Activated CD4-positive, alpha-beta memory T cell treated with anti-CD3 and anti-CD28 coated beads for 36 hours (primary cell): ENCODE results near the gene USP34. TPM values are rescaled to one million over a fixed set of nuclear protein-coding genes. Genes with fewer than 3 reads are reported as not detected.
A peak's percentile ranks its signal among the peaks of the same experiment; 100 is the strongest.
"Not testable (repeated sequence)": the region's sequence is repeated elsewhere in the genome, so short reads cannot be mapped to it uniquely, and the experiment has no call there.

Source experiments
- CTCF ChIA-PET: fragments of 350-600 bp; sonication (Branson Sonifier 250); formaldehyde crosslinking; loops from one replicate; lab custom pipeline; 2021; ENCODE audit warnings: antibody characterized with exemption, inconsistent platforms; lab: Charles Lee
- POLR2A ChIA-PET: fragments of 350-600 bp; sonication (Branson Sonifier 250); formaldehyde crosslinking; loops from one replicate; lab custom pipeline; 2021; ENCODE audit warnings: antibody characterized with exemption; lab: Charles Lee
- DNase-seq: peaks from one replicate; pipeline ENCODE4 v3.0.0-alpha.2; 2020
- H3K27ac Mint-ChIP-seq: one replicate; pipeline ENCODE4 v1.8.0; 2021; ENCODE audit warnings: mixed read lengths
- H3K27me3 Mint-ChIP-seq: one replicate; pipeline ENCODE4 v1.8.0; 2021; ENCODE audit warnings: mixed read lengths
- H3K36me3 Mint-ChIP-seq: one replicate; pipeline ENCODE4 v1.8.0; 2021; ENCODE audit warnings: mixed read lengths
- H3K4me1 Mint-ChIP-seq: one replicate; pipeline ENCODE4 v1.8.0; 2021; ENCODE audit warnings: low read depth, mixed read lengths
- H3K4me3 Mint-ChIP-seq: one replicate; pipeline ENCODE4 v1.8.0; 2021; ENCODE audit warnings: mild to moderate bottlenecking, mixed read lengths
- H3K9me3 Mint-ChIP-seq: one replicate; pipeline ENCODE4 v1.8.0; 2021; ENCODE audit warnings: mixed read lengths
- intact Hi-C: fragments of 100-400 bp; cut with micrococcal nuclease; formaldehyde crosslinking; loops from one replicate; pipeline ENCODE4 v1.15.1; 2023
- total RNA-seq, 2 experiments: library from RNA; stranded (reverse); gene quantifications; one replicate each; pipeline ENCODE4 v1.2.3, GENCODE V29; 2021

The USP34 gene
- total RNA-seq, 2 experiments from 2014 or later = 61.1 to 69.4 TPM

DNA sequence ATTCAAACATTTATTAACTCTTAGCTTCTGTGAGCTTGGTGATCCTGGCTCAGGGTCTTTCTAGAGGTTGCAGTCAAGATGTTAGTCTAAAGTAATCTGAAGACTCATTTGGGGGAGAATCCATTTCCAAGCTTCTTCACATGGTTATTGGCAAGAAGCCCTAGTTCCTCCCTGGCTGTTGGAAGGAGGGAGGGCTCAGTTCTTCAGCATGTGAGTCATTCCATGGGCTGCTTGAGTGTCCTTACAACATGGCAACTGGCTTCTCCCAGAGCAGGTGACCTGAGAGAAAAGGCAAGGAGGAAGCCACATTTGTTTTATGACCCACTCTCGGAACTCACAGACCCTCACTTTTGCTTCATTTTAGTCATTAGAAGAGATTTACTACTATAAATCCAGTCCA lies 319.5 kb downstream of the USP34 start:
- ChIA-PET POLR2A (interaction anchor here (0.7 kb wide), 1 partner anchor 77 kb away, joined by 8 read pairs; no protein-coding TSS in a partner anchor), CTCF (no interaction called here)
- intact Hi-C loops = no loop called here
- no peaks in the 10 kb centered on the region for H3K27me3 Mint-ChIP-seq
- peaks cover 17% of the 10 kb centered on the region for H3K36me3 Mint-ChIP-seq
- DNase-seq = no peak
- H3K9me3 Mint-ChIP-seq = no peaks in the 10 kb centered on the region
- H3K4me3 Mint-ChIP-seq = no peak overlapping the region
- no peak overlapping the region for H3K27ac Mint-ChIP-seq
- no peaks in the 10 kb centered on the region for H3K4me1 Mint-ChIP-seq

- Mint-ChIP-seq H3K9me3 (no peaks in the 10 kb centered on the region), H3K27me3 (peaks cover 1% of the 10 kb centered on the region), H3K27ac (no peak overlapping the region), H3K36me3 (peaks cover 16% of the 10 kb centered on the region), H3K4me1 (peaks cover 3% of the 10 kb centered on the region), H3K4me3 (no peak overlapping the region)
- intact Hi-C loops = no loop called here
- no peak for DNase-seq
- CTCF ChIA-PET = no interaction called here
- POLR2A ChIA-PET = no interaction called here
Measured at GRCh38 chr2:61149074-61149473, 321.8 kb downstream of the USP34 start.

GRCh38 chr2:61148091-61148490 lies 322.8 kb downstream of the USP34 start:
- H3K4me1 Mint-ChIP-seq, POLR2A ChIA-PET, CTCF ChIA-PET, H3K27ac Mint-ChIP-seq, DNase-seq, H3K4me3 Mint-ChIP-seq, H3K9me3 Mint-ChIP-seq, intact Hi-C loops, H3K27me3 Mint-ChIP-seq: not testable (repeated sequence)
- peaks cover 16% of the 10 kb centered on the region for H3K36me3 Mint-ChIP-seq

GRCh38 chr2:61145990-61146389 lies 324.9 kb downstream of the USP34 start:
- intact Hi-C loops = loop anchor here (1.0 to 2.0 kb wide), 4 partner anchors 31 to 618 kb away; partner anchors contain the start of gene PEX13
- H3K4me3 Mint-ChIP-seq = peak overlapping the region; percentile 91
- CTCF ChIA-PET = interaction anchor here (0.6 to 1.2 kb wide), 2 partner anchors 31 to 40 kb away, joined by 3 to 5 read pairs; no protein-coding TSS in a partner anchor

DNA sequence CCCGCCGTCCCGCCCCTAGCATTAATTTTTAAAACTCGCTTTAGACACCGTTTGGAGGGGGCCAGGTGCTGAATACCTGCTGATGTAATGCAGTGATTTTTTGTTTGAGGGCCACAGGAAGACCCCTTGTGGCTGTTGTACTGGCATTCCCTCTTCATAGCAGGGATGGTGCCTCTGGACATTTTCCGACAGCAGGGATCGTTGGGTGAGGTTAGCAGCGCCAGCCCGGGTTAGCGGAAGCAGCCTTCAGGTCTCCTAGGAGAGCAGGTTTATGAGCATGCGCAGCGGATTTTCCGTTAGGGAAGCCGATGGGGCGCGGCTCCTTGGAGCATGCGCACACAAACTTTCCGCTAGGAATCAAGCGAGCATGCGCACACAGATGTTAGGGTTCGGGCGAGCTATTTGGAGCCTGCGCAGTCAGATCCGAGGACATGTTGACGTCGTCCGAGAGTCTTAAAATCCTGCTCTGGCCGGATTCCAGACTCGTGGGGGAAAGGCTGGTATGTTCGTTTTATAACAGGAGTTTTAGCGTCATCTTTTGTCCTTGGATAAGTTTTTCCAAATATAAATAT lies 326.1 kb downstream of the USP34 start:
- DNase-seq = peak; percentile 96
- H3K27ac Mint-ChIP-seq = peak overlapping the region; percentile 85
- ChIA-PET POLR2A (interaction anchor here (1.0 to 2.4 kb wide), 3 partner anchors 33 to 127 kb away, joined by 3 to 16 read pairs (median 5); partner anchors contain the start of genes PEX13, PUS10 and SANBR), CTCF (interaction anchor here (0.9 to 1.2 kb wide), 3 partner anchors 21 to 34 kb away, joined by 3 to 5 read pairs (median 4); no protein-coding TSS in a partner anchor)
- intact Hi-C loops = loop anchor here (1.0 to 2.0 kb wide), 4 partner anchors 33 to 620 kb away; partner anchors contain the start of gene PEX13
- H3K27me3 Mint-ChIP-seq = peaks cover 1% of the 10 kb centered on the region
- no peaks in the 10 kb centered on the region for H3K9me3 Mint-ChIP-seq
- H3K36me3 Mint-ChIP-seq = peaks cover 11% of the 10 kb centered on the region
- peaks cover 3% of the 10 kb centered on the region for H3K4me1 Mint-ChIP-seq
- H3K4me3 Mint-ChIP-seq = peak overlapping the region; percentile 91

More at GRCh38 chr2:61145990-61146389, 324.9 kb downstream of the USP34 start:
- H3K4me1 Mint-ChIP-seq = peaks cover 3% of the 10 kb centered on the region
- peaks cover 1% of the 10 kb centered on the region for H3K27me3 Mint-ChIP-seq
- no peak overlapping the region for H3K27ac Mint-ChIP-seq
- peaks cover 11% of the 10 kb centered on the region for H3K36me3 Mint-ChIP-seq
- POLR2A ChIA-PET = interaction anchor here (1.1 to 2.4 kb wide), 2 partner anchors 12 to 32 kb away, joined by 3 to 16 read pairs; no protein-coding TSS in a partner anchor
- DNase-seq = no peak
- no peaks in the 10 kb centered on the region for H3K9me3 Mint-ChIP-seq

- POLR2A ChIA-PET = no interaction called here
- peaks cover 4% of the 10 kb centered on the region for H3K36me3 Mint-ChIP-seq
- CTCF ChIA-PET = no interaction called here
- no peak overlapping the region for H3K27ac Mint-ChIP-seq
- DNase-seq = no peak
- no peaks in the 10 kb centered on the region for H3K9me3 Mint-ChIP-seq
- intact Hi-C loops = no loop called here
- H3K4me3 Mint-ChIP-seq = no peak overlapping the region
- peaks cover 3% of the 10 kb centered on the region for H3K4me1 Mint-ChIP-seq
- H3K27me3 Mint-ChIP-seq = peaks cover 1% of the 10 kb centered on the region
Measured at GRCh38 chr2:61141151-61141550, 329.7 kb downstream of the USP34 start.

- DNase-seq = no peak
- ChIA-PET POLR2A (no interaction called here), CTCF (no interaction called here)
- no peaks in the 10 kb centered on the region for H3K36me3 Mint-ChIP-seq
- no peaks in the 10 kb centered on the region for H3K9me3 Mint-ChIP-seq
- H3K27me3 Mint-ChIP-seq = no peaks in the 10 kb centered on the region
- no peak overlapping the region for H3K4me3 Mint-ChIP-seq
- no peak overlapping the region for H3K27ac Mint-ChIP-seq
- intact Hi-C loops = no loop called here
- H3K4me1 Mint-ChIP-seq = no peaks in the 10 kb centered on the region
Measured at GRCh38 chr2:61138859-61139258, 332.0 kb downstream of the USP34 start.

Other genes starting within 250 kb of the USP34 start
- 100 to 1,000 TPM; 191 to 198 TPM for gene XPO1, start 67.3 kb upstream of the USP34 start, total RNA-seq